Body of pancreas (tissue), 4 donors: ENCODE results near the gene GAL3ST1.

Experiments used
- POLR2A ChIP-seq, 3 donors: fragments of 450-650 bp; IDR thresholded peaks; one replicate each; pipeline ENCODE4 v1.6.1; 2016; ENCODE audit warnings: antibody characterized with exemption in 3 of 3, mild to moderate bottlenecking in 2 of 3
- TF ChIP-seq, protein P1 (sequence below), 7 experiments: fragments of 450-650 bp in 4 of 7; fragments of 200-600 bp in 3 of 7; sonication (generic) in 3 of 7; IDR thresholded peaks; one replicate each; pipeline ENCODE4 v1.5.1; 2016 to 2019; ENCODE audit warnings: antibody characterized with exemption in 7 of 7

DNA sequence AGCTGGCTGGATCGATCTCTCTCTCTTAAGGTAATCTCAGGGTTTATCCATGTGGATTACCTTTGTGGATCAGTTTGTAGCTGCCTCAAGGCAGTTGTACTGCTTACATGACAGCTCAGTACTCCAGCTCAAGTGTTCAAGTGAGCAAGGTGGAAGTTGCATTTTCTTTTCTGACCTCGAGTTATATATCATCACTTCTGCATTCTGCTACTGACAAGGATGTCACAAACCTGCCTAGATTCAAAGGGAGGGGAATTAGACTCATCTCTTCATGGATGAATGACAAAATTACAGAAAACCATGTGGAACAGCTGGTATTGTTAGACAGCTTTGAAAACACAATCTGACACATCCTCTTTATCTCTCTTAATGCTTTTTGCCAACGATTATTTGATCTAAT is 26.5 kb upstream of the GAL3ST1 start:
- TF ChIP-seq, protein P1, sequence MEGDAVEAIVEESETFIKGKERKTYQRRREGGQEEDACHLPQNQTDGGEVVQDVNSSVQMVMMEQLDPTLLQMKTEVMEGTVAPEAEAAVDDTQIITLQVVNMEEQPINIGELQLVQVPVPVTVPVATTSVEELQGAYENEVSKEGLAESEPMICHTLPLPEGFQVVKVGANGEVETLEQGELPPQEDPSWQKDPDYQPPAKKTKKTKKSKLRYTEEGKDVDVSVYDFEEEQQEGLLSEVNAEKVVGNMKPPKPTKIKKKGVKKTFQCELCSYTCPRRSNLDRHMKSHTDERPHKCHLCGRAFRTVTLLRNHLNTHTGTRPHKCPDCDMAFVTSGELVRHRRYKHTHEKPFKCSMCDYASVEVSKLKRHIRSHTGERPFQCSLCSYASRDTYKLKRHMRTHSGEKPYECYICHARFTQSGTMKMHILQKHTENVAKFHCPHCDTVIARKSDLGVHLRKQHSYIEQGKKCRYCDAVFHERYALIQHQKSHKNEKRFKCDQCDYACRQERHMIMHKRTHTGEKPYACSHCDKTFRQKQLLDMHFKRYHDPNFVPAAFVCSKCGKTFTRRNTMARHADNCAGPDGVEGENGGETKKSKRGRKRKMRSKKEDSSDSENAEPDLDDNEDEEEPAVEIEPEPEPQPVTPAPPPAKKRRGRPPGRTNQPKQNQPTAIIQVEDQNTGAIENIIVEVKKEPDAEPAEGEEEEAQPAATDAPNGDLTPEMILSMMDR (IDR thresholded peaks at IDR 0.05): no peak
- TF ChIP-seq POLR2A (IDR thresholded peaks at IDR 0.05): no peak
